SK-N-DZ (cell line): ENCODE measurements around the gene ESYT1.

ENCODE experiments used
- DNase-seq: peaks from one replicate; pipeline ENCODE4 v3.0.0-alpha.2; 2015; ENCODE audit warnings: low spot score

The ESYT1 gene

DNA sequence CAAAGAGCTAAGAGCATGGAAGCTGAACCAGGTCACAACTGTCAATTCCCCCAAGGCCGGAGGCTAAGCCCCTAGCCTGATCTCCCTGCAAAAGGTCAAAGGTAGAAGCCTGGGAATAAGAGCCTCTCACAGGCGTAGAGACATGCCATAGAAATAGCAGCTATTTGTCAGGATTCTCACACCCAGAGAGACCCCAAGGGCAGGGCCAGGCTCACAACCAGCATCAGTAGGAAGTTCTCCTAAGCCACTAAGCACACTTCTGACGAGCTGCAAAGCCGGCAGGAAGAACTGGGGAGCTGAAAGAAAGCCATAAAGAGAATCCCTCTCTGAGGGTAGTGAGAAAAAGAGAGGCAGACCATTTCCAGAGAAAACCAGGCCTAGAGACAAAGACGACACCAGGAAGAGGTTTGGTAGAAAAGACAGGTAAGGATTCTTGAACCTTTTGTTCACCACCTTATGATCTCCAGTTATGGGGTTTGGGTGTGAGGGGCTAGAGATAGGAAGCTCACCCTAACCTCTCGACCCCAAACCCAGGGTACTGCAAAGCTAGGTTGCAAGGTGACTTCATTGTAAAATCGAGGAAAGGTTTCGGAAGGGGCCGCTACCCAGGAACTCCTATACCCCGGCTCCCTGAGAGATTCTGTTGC, 60.2 kb downstream of the ESYT1 start:
- DNase-seq = no peak

DNA sequence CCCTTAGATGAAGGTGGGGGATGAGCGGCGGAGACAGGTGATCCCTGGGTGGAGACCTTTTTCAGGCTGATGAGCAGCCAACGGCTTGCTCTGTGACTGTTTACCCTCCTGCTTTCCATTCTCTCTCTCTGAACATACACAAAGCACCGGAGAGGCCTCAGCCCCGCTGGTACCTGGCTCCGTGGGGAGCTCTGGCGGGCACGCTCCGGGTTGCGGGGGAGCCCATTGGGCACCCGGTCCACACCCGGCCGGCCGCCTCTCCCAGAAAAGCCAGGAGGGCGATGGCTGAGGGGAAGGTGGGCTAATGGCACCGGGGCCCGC, 60.7 kb downstream of the ESYT1 start:
- DNase-seq = no peak

DNA sequence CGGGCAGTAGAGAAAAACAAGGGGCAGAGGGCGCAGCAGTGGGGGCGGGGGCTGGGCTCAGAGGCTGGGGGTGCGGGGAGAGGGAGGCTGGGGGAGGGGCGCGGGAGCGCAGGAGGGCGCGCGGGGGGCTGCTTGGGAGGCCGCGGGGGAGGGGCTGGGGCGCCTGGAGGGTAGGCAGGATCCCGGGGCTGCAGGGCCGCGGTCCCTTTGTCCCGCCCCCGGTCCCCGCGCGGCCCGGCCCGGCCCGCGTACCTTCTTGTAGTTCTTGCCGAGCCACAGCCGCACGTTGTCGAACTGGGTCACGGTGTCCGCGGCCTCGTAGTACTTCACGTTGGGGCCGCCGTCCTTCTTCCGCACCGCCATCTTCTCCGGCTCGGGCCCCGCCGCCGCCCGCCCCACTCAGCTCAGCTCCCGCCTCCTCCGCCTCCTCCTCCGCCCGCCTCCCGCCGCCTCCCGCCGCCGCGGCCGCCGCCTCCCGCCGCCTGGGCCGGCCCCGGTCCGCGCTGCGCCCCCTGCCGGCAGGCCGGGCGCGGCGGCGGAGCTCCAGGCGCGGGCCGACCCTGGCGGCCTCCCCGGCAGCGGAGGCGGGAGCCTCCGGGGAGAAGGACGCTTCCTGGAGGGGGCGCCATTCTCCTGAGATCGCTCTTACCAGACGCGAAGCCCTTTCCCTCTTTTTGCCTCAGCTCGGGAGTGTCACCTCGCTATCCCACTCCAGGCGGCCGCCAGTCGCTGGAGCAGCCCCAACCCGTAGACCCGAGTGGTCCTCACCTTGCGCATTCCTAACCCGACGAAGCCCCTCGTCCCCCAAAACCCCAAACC, 61.2 kb downstream of the ESYT1 start, which contains the start of gene SMARCC2:
Gene SMARCC2 (minus strand): TSS at position 385 of the 819 bp plus-strand sequence. CDS start 22 bp downstream, at position 363.
- peak; percentile 86 for DNase-seq

DNA sequence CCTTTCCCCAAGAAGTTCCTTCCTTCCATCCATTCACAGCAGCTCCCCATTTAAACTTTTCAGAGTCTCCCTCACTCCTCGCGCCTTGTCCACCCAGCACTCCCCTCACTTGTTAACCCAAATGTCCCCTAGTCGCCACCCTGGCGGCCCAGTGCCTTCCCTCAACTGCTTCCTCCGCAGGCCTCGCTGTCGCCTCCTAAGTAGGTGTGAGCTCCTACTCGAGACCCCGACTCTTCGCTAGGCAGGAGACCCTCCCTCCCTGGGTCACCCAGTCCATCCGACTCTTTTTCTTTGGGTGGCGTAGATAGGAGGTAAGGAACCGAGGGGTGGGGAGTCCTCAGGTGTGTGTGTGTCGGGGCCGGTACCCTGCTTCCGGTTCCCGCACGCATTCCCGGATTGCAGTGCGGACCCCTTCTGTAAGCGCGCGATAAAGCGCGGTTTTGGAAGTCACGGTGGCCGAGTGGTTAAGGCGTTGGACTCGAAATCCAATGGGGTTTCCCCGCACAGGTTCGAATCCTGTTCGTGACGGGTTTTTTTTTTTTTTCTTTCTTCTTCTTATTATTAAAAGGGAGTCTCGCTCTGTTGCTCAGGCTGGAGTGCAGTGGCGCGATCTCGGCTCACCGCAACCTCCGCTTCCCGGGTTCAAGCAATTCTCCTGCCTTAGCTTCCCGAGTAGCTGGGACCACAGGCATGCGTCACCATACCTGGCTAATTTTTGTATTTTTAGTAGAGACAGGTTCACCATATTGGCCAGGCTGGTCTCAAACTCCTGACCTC, 62.0 kb downstream of the ESYT1 start:
- peak; percentile 93 for DNase-seq

DNA sequence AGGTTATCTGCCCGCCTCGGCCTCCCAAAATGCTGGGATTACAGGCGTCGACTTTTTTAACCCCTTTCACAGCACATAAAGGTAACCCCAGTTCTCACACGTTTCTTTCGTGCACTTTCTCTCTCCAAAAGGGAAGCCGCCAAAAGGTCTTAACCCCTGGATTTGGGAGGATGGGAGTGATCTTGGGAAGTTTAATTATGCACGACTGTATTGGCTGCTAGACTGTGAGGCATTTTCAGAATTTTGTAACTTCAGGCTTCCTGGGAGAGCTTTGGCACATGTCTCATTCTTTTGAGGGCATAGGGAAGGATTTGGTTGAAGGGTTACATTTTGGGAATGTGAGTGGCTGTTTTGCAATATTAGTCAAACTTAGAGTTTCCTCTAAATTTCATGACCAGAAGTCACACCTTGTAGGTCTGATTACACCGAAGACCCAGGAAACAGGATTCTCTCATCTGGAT, 62.7 kb downstream of the ESYT1 start:
- peak; percentile 36 for DNase-seq

DNA sequence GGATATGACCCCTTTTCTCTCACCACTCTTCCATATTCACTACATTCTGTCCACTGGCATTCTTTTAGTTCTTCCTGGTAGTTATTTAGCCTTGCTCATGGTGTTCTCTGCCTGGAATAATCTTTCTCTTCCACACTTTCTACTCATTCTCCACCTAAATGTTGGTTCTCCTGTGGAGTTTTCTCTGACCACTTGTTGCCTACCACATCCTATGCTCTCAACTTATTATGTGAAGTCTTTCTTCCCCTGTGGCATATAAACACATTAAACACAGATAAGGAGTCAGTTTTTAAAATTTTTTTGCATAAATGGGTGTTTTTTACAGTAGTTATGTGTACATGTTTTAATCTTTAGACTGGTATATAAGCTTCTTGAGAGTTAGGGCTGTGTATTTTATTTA, 64.5 kb downstream of the ESYT1 start:
- DNase-seq = no peak

DNA sequence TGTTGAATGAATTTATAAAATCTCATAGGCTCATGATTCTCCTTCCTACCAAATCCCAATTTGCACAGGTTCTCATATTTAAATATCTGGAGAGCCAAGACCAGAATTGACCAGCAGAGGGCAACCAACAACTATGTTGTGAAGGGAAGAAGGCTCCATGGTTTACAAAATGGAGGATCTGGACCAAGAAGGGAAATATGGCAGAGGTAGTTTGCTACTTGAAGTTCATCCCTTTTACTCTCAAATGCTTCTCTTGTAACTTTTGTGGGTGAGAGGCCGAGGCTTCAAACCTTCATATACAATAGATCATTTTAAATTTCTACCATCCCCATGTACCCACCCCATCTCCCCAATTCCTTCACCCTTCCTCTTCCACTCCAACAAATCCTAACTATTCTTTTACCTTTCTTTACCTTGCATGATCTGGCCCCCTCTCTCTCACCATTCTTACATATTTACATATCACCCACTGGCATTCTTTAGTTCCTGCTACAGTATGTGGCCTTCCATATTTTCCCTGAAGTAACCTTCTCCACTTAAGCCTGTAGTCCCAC, 65.0 kb downstream of the ESYT1 start:
- DNase-seq = peak; percentile 88
